Measurements from ENCODE around the gene SFMBT2.

GRCh38 chr10:7189909-7190308, 220.9 kb downstream of the SFMBT2 start:
- TF ChIP-seq TAF1 (IDR thresholded peaks at IDR 0.05; ENCODE audit: borderline replicate concordance, low read depth, low read length) = no peak
- no peak for TF ChIP-seq POLR2AphosphoS5 (IDR thresholded peaks at IDR 0.05; ENCODE audit: low read depth, low read length)
- no peak for TF ChIP-seq POLR2A (IDR thresholded peaks at IDR 0.05; ENCODE audit: low read depth, low read length)

All from GM12892 (cell line).